Stimulated activated CD4-positive, alpha-beta T cell treated with anti-CD3 and anti-CD28 coated beads, Interleukin-1b, Interleukin-23, amount 100 ng/mL, for 1 hour (primary cell): ENCODE results near the gene CHST10.

Experiments
- DNase-seq, 2 donors: peaks; one replicate each; pipeline ENCODE4 v3.0.0-alpha.2; 2020; ENCODE audit warnings: low read depth in 2 of 2

CHST10 gene

GRCh38 chr2:100413571-100413970 is 3.9 kb downstream of the CHST10 start:
- no peak for DNase-seq

- DNase-seq, result no peak
These were observed 4.6 kb downstream of the CHST10 start for GRCh38 chr2:100412881-100413321.

- DNase-seq, result no peak
These were observed 5.0 kb downstream of the CHST10 start for GRCh38 chr2:100412466-100412865.

- DNase-seq, result no peak
These were observed 5.6 kb downstream of the CHST10 start for GRCh38 chr2:100411841-100412292.

GRCh38 chr2:100409975-100410647 is 7.4 kb downstream of the CHST10 start:
- no peak for DNase-seq

- no peak for DNase-seq
These were observed 8.0 kb downstream of the CHST10 start for GRCh38 chr2:100409461-100409860.

GRCh38 chr2:100408941-100409340 is 8.5 kb downstream of the CHST10 start:
- DNase-seq, result no peak

- DNase-seq, result no peak
These were observed 9.4 kb downstream of the CHST10 start for GRCh38 chr2:100408104-100408503.

- DNase-seq, result no peak
These were observed 9.9 kb downstream of the CHST10 start for GRCh38 chr2:100407563-100407962.

GRCh38 chr2:100407073-100407472 is 10.4 kb downstream of the CHST10 start:
- no peak for DNase-seq

GRCh38 chr2:100406120-100406508 is 11.4 kb downstream of the CHST10 start:
- DNase-seq, result no peak

- DNase-seq, result no peak
These were observed 11.9 kb downstream of the CHST10 start for GRCh38 chr2:100405403-100406119.

- no peak for DNase-seq
These were observed 13.1 kb downstream of the CHST10 start for GRCh38 chr2:100404411-100404810.

GRCh38 chr2:100403722-100404121 is 13.7 kb downstream of the CHST10 start:
- DNase-seq, result no peak

GRCh38 chr2:100401268-100401667 is 16.2 kb downstream of the CHST10 start:
- no peak for DNase-seq

GRCh38 chr2:100399714-100400113 is 17.8 kb downstream of the CHST10 start:
- DNase-seq, result no peak

GRCh38 chr2:100397976-100398375 is 19.5 kb downstream of the CHST10 start:
- DNase-seq, result no peak

- no peak for DNase-seq
These were observed 20.2 kb downstream of the CHST10 start for GRCh38 chr2:100397118-100397860.

- DNase-seq, result no peak
These were observed 21.0 kb downstream of the CHST10 start for GRCh38 chr2:100396483-100396882.

- DNase-seq, result no peak
These were observed 21.7 kb downstream of the CHST10 start for GRCh38 chr2:100395532-100396350.

- DNase-seq, result no peak
These were observed 23.3 kb downstream of the CHST10 start for GRCh38 chr2:100394111-100394641.
